Stimulated activated CD4-positive, alpha-beta T cell treated with anti-CD3 and anti-CD28 coated beads, Interleukin-12 subunit alpha, Interleukin-12 subunit beta, amount 100 ng/mL, for 24 hours (primary cell): ENCODE data around the gene OPCML.

Experiments used
- DNase-seq, 2 experiments: peaks; one replicate each; pipeline ENCODE4 v3.0.0-alpha.2; 2020; ENCODE audit warnings: low read depth in 2 of 2

OPCML gene

DNA sequence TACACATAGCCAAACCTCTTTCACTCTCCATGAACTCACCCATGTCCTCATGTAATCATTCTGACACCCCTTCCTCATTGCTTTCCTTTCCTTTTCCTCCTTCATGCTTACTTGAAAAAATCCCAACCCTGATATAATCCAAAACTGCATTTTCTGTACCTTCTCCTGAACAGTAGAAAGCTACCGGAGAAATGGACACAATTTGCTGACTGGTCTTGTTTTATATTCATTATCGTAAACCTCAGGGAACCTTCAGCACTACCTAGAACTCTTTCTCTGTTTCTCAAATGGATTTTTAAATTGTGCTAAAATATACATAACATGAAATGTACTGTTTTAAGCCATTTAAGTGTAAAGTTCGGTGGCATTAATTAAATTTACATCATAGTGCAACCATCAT is 1165.0 kb downstream of the OPCML start:
- DNase-seq = no peak

DNA sequence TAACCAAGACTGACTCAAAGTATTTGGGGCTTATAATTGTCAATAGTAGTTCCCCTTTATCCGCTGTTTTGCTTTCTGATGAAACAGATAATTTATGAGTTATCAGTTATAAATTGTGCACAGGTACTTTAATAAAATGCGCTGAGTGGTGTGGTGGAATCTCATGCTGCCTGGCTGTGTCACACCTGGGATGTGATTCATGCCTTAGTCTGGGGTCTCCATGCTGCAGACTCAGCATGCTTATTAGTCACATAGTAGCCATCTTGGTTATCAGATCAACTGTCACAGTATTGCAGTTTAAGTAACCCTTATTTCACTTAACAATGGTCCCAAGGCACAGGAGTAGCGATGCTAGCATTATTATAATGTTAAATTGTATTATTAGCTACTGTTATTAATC is 1166.7 kb downstream of the OPCML start:
- no peak for DNase-seq
